ENCODE results near the gene CCDC122. TPM values are rescaled to one million over a fixed set of nuclear protein-coding genes. Genes with fewer than 3 reads are reported as not detected.
A peak's percentile ranks its signal among the peaks of the same experiment; 100 is the strongest.

CCDC122 gene
- total RNA-seq, 2 donors from 2014 or later, result 4.9 to 6.2 TPM

- H3K36me3 ChIP-seq (replicated peaks in 1 of 2; ENCODE audit: insufficient read depth in 1 of 2, low read depth in 2 of 2), result no peaks in the 10 kb centered on the region
- H3K27ac ChIP-seq, result peak overlapping the region in 2 of 4 donors; percentile 8 to 34
- ATAC-seq, result peak; percentile 92
- WGBS, 2 donors, result 13 to 17% methylated on average over 2 of the region's 2 CpGs
- intact Hi-C loops (cut with DNase I), result no loop called here
- no peak overlapping the region for H3K4me3 ChIP-seq
- DNase-seq, result peak in 2 of 4 donors; percentile 33 to 38
- peaks cover 14% of the 10 kb centered on the region for H3K4me1 ChIP-seq
- H3K27me3 ChIP-seq, result no peaks in the 10 kb centered on the region
- TF ChIP-seq CTCF (IDR thresholded peaks at IDR 0.05) (peak; percentile 22 to 61 (median 48)), POLR2A (IDR thresholded peaks at IDR 0.05) (no peak)
- H3K9me3 ChIP-seq, result no peaks in the 10 kb centered on the region
Observed at GRCh38 chr13:43908156-43909126, 28.9 kb upstream of the CCDC122 start.

- Histone ChIP-seq H3K4me3 (no peak overlapping the region), H3K9me3 (no peaks in the 10 kb centered on the region), H3K4me1 (peaks cover 14% of the 10 kb centered on the region), H3K27ac (no peak overlapping the region), H3K27me3 (no peaks in the 10 kb centered on the region), H3K36me3 (replicated peaks in 1 of 2; ENCODE audit: insufficient read depth in 1 of 2, low read depth in 2 of 2) (no peaks in the 10 kb centered on the region)
- TF ChIP-seq POLR2A (IDR thresholded peaks at IDR 0.05), result no peak
- TF ChIP-seq CTCF (IDR thresholded peaks at IDR 0.05), result peak; percentile 24 to 94 (median 84)
- ATAC-seq, result peak; percentile 60
- intact Hi-C loops (cut with DNase I), result no loop called here
- DNase-seq, result peak; percentile 28 to 60 (median 44)
- 0% methylated on average over 3 of the region's 3 CpGs for WGBS, 2 donors
Observed at GRCh38 chr13:43905435-43906031, 26.0 kb upstream of the CCDC122 start.

- Histone ChIP-seq H3K4me1 (no peaks in the 10 kb centered on the region), H3K4me3 (no peak overlapping the region), H3K36me3 (replicated peaks in 1 of 2; ENCODE audit: insufficient read depth in 1 of 2, low read depth in 2 of 2) (no peaks in the 10 kb centered on the region), H3K9me3 (no peaks in the 10 kb centered on the region), H3K27me3 (no peaks in the 10 kb centered on the region), H3K27ac (no peak overlapping the region)
- no peak for ATAC-seq
- intact Hi-C loops (cut with DNase I), result no loop called here
- DNase-seq, result no peak
- TF ChIP-seq POLR2A (IDR thresholded peaks at IDR 0.05) (no peak), CTCF (IDR thresholded peaks at IDR 0.05) (no peak)
- 50 to 61% methylated on average over 2 of the region's 2 CpGs for WGBS, 2 donors
Observed at GRCh38 chr13:43895940-43896339, 16.4 kb upstream of the CCDC122 start.

GRCh38 chr13:43894438-43894837, 14.9 kb upstream of the CCDC122 start:
- TF ChIP-seq CTCF (IDR thresholded peaks at IDR 0.05), result no peak
- TF ChIP-seq POLR2A (IDR thresholded peaks at IDR 0.05), result no peak
- Histone ChIP-seq H3K27ac (no peak overlapping the region), H3K4me1 (no peaks in the 10 kb centered on the region), H3K27me3 (no peaks in the 10 kb centered on the region), H3K4me3 (no peak overlapping the region), H3K36me3 (replicated peaks in 1 of 2; ENCODE audit: insufficient read depth in 1 of 2, low read depth in 2 of 2) (no peaks in the 10 kb centered on the region), H3K9me3 (no peaks in the 10 kb centered on the region)
- intact Hi-C loops (cut with DNase I), result no loop called here
- ATAC-seq, result no peak
- DNase-seq, result no peak

Measured in body of pancreas (tissue), 4 donors.